GM12892 (cell line): ENCODE results near the gene HDC.

Source experiments
- POLR2A ChIP-seq: IDR thresholded peaks from 2 replicates; pipeline ENCODE4 v1.6.1; 2011; ENCODE audit warnings: low read depth, low read length, control low read depth
- POLR2AphosphoS5 ChIP-seq: IDR thresholded peaks from 2 replicates; pipeline ENCODE4 v1.6.1; 2011; ENCODE audit warnings: low read depth, low read length, control low read depth
- TAF1 ChIP-seq: IDR thresholded peaks from 2 replicates; pipeline ENCODE4 v1.6.1; 2011; ENCODE audit warnings: low read depth, mild to moderate bottlenecking, control low read depth, low read length, borderline replicate concordance

DNA sequence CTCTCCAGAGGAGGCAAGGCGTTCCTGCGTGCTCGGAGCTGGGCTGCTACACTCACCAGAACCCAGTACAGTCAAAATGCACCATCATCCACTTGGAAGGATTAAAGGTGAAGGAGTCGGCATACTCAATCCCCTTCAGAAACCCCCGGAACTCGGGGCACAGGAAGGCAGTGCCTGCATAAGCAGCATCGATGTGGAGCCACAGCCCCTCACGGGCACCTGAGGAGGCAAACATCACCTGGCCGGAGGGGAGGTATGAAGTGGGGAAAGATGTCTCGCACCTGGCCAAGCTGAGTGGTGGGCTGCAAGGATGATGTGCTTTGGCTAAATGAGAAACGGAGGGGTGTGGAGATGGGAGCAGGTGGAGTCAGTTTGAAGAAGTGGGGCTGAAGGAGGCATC lies 13.0 kb downstream of the HDC start:
- no peak for TF ChIP-seq POLR2AphosphoS5
- no peak for TF ChIP-seq POLR2A
- no peak for TF ChIP-seq TAF1
